Parathyroid adenoma (tissue), 2 donors: ENCODE data around the gene TMBIM1.

ENCODE experiments used
- H2AFZ ChIP-seq: fragments of 300-600 bp; sonication (generic); one replicate; pipeline ENCODE4 v1.7.0; 2017; ENCODE audit warnings: antibody characterized with exemption, mild to moderate bottlenecking
- H3K27ac ChIP-seq: fragments of 300-600 bp; sonication (generic); one replicate; pipeline ENCODE4 v1.7.0; 2017
- H3K27me3 ChIP-seq: fragments of 300-600 bp; sonication (generic); one replicate; pipeline ENCODE4 v1.7.0; 2017; ENCODE audit warnings: low read length; ENCODE audit not compliant: control insufficient read depth, insufficient read depth
- H3K36me3 ChIP-seq: fragments of 300-600 bp; sonication (generic); one replicate; pipeline ENCODE4 v1.7.0; 2017; ENCODE audit warnings: low read length; ENCODE audit not compliant: control insufficient read depth, insufficient read depth
- H3K4me1 ChIP-seq: fragments of 300-600 bp; sonication (generic); one replicate; pipeline ENCODE4 v1.7.0; 2017; ENCODE audit warnings: control low read depth
- H3K4me2 ChIP-seq: fragments of 300-600 bp; sonication (generic); one replicate; pipeline ENCODE4 v1.7.0; 2017; ENCODE audit warnings: low read length
- H3K4me3 ChIP-seq: fragments of 300-600 bp; sonication (generic); one replicate; pipeline ENCODE4 v1.7.0; 2017; ENCODE audit warnings: low read depth, low read length
- H3K79me2 ChIP-seq: fragments of 300-600 bp; sonication (generic); one replicate; pipeline ENCODE4 v1.7.0; 2017; ENCODE audit warnings: control low read depth
- H3K9ac ChIP-seq: fragments of 300-600 bp; sonication (generic); one replicate; pipeline ENCODE4 v1.7.0; 2017; ENCODE audit warnings: mild to moderate bottlenecking
- H3K9me3 ChIP-seq: fragments of 300-600 bp; sonication (generic); one replicate; pipeline ENCODE4 v1.7.0; 2017; ENCODE audit warnings: low read length; ENCODE audit not compliant: control insufficient read depth
- CTCF ChIP-seq: fragments of 300-600 bp; sonication (generic); IDR thresholded peaks from one replicate; pipeline ENCODE4 v1.7.0; 2017; ENCODE audit warnings: antibody characterized with exemption, mild to moderate bottlenecking
- donor health status: primary hyperparathyroidism.

The TMBIM1 gene

GRCh38 chr2:218269900-218270720 is 22.2 kb downstream of the TMBIM1 start, which contains the start of the genes AAMP and PNKD:
Gene AAMP (minus strand): TSS chr2:218270137. CDS start chr2:218270086, 51 bp downstream.
Gene PNKD (plus strand): TSS chr2:218270519. CDS start chr2:218270536, 17 bp downstream.
- Histone ChIP-seq H3K27ac (peak within 1 kb of the TSS; percentile 66), H3K36me3 (no peaks in the 10 kb centered on the region), H3K4me3 (peak within 1 kb of the TSS; percentile 96), H3K4me2 (peak within 1 kb of the TSS; percentile 92), H3K79me2 (peaks cover 8% of the 10 kb centered on the region), H3K9me3 (no peaks in the 10 kb centered on the region), H3K4me1 (peaks cover 8% of the 10 kb centered on the region), H3K27me3 (no peaks in the 10 kb centered on the region), H3K9ac (peak within 1 kb of the TSS; percentile 87), H2AFZ (peak within 1 kb of the TSS; percentile 91)
- peak; percentile 11 for TF ChIP-seq CTCF

GRCh38 chr2:218267259-218267658 is 25.0 kb downstream of the TMBIM1 start:
- Histone ChIP-seq H3K4me3 (no peak overlapping the region), H3K79me2 (peaks cover 8% of the 10 kb centered on the region), H3K9me3 (no peaks in the 10 kb centered on the region), H3K27me3 (no peaks in the 10 kb centered on the region), H3K4me1 (peaks cover 4% of the 10 kb centered on the region), H3K27ac (no peak overlapping the region), H2AFZ (no peak overlapping the region), H3K4me2 (no peak overlapping the region), H3K36me3 (no peaks in the 10 kb centered on the region), H3K9ac (no peak overlapping the region)
- TF ChIP-seq CTCF = no peak

- Histone ChIP-seq H3K27me3 (no peaks in the 10 kb centered on the region), H3K9me3 (no peaks in the 10 kb centered on the region), H3K4me2 (no peak overlapping the region), H3K27ac (no peak overlapping the region), H3K4me3 (no peak overlapping the region), H3K79me2 (peaks cover 7% of the 10 kb centered on the region), H3K36me3 (no peaks in the 10 kb centered on the region), H3K4me1 (peaks cover 1% of the 10 kb centered on the region), H3K9ac (no peak overlapping the region), H2AFZ (no peak overlapping the region)
- no peak for TF ChIP-seq CTCF
These were observed 25.9 kb downstream of the TMBIM1 start for GRCh38 chr2:218266316-218266979.

GRCh38 chr2:218265626-218266025 is 26.7 kb downstream of the TMBIM1 start:
- no peaks in the 10 kb centered on the region for H3K9me3 ChIP-seq
- H3K79me2 ChIP-seq = peaks cover 5% of the 10 kb centered on the region
- no peak overlapping the region for H3K4me3 ChIP-seq
- no peak overlapping the region for H3K27ac ChIP-seq
- no peak overlapping the region for H3K4me2 ChIP-seq
- no peaks in the 10 kb centered on the region for H3K27me3 ChIP-seq
- no peaks in the 10 kb centered on the region for H3K36me3 ChIP-seq
- H2AFZ ChIP-seq = no peak overlapping the region
- no peaks in the 10 kb centered on the region for H3K4me1 ChIP-seq
- TF ChIP-seq CTCF = no peak
- H3K9ac ChIP-seq = no peak overlapping the region
